GM19463 (cell line): ENCODE data around the gene ANKS1B.
"Not testable (repeated sequence)": the region's sequence is repeated elsewhere in the genome, so short reads cannot be mapped to it uniquely, and the experiment has no call there.

Experiments
- ATAC-seq: cut with Tn5 transposase; IDR thresholded peaks from one replicate; pipeline ENCODE4 v1.9.1; 2021; ENCODE audit warnings: mild to moderate bottlenecking, moderate library complexity; ENCODE audit not compliant: unreplicated experiment

Gene ANKS1B

GRCh38 chr12:99389751-99390150 lies 595.0 kb downstream of the ANKS1B start:
- ATAC-seq: no peak

DNA sequence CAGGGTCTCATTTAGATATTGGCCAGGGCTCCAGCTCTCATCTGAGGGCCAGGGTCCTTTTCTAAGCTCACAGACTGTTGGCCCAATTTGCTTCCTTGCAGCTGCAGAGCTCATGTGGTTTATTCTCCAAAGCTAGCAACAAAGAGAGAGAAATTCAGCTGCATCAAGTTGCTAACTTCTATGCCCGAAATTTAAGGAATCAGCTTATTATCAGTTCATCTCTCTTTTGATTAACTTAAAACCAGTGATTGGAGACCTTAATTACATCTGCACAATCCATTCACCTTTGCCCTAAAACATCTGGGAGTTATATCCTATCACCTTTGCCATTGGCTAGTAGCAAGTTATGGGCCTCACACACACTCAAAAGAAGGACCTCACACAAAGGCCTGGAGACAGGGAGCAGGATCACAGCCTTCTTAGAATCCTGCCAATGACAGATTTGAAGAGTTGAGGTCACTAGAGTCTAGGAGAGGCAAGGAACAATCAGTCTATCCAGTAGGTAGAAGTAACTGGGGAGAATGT lies 596.0 kb downstream of the ANKS1B start:
- no peak for ATAC-seq

GRCh38 chr12:99387661-99388060 lies 597.1 kb downstream of the ANKS1B start:
- no peak for ATAC-seq

- ATAC-seq: no peak
These were observed 597.8 kb downstream of the ANKS1B start for GRCh38 chr12:99386907-99387306.

DNA sequence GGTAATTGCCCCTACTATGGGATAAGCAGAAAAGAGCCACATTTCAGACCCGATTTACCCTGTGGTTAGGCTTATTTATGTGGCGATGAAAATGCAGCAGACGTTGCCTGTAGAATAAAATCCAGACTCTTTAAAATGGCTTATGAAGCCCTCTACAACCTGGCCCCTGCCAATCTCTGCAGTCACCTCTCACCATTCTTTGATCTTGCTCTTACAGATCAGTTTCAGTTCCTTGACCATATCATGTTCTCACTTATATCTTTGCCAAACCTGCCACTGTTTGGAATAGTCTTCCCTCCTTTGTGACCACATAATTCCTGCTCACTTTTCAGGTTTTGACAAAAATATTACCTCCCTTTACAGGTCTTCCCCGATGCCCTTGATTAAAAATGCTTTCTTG lies 601.5 kb downstream of the ANKS1B start:
- ATAC-seq: no peak

GRCh38 chr12:99381992-99382391 lies 602.7 kb downstream of the ANKS1B start:
- peak; percentile 93 for ATAC-seq

GRCh38 chr12:99380701-99381100 lies 604.0 kb downstream of the ANKS1B start:
- no peak for ATAC-seq

DNA sequence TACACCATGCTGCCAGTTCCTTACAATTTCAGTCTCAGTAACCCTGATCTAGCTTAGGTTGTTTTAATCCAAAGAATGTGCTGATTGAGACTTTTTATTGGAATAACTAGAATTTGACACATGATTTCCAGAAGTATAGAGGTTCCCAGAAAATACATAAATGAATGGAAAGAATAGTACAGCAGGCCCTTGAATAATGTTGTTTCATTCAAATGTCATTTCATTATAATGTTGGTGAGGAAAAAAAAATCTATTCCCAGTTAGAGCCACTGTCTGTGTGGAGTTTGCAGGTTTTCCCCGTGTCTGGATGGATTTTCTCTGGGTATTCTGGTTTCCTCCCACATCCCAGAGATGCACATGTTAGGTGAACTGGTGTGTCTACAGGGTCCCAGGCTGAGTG lies 610.7 kb downstream of the ANKS1B start:
- ATAC-seq: no peak

GRCh38 chr12:99372257-99372920 lies 612.3 kb downstream of the ANKS1B start:
- no peak for ATAC-seq

GRCh38 chr12:99370421-99371138 lies 614.2 kb downstream of the ANKS1B start:
- no peak for ATAC-seq

GRCh38 chr12:99367181-99367580 lies 617.6 kb downstream of the ANKS1B start:
- no peak for ATAC-seq

GRCh38 chr12:99352269-99352668 lies 632.5 kb downstream of the ANKS1B start:
- no peak for ATAC-seq

- ATAC-seq: no peak
These were observed 640.8 kb downstream of the ANKS1B start for GRCh38 chr12:99343960-99344359.

DNA sequence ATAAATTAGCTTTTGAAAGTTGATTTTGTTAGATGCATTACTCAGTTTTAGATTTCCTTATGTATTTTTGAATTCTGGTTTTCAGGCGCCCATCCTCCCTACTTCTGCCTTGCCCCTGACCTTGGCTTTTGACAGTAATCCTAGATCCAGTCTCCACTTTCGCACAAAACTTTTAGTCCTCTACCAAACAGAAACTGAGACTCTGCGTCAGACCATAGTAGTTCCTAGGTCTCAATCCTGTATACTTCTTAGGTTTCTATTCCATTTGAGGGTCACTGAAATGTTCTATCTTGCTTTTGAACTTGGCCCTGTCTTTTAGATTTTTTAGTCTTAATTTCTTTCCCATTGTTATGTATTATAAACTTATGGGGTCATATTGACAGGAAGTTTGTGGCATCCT lies 645.1 kb downstream of the ANKS1B start:
- no peak for ATAC-seq

DNA sequence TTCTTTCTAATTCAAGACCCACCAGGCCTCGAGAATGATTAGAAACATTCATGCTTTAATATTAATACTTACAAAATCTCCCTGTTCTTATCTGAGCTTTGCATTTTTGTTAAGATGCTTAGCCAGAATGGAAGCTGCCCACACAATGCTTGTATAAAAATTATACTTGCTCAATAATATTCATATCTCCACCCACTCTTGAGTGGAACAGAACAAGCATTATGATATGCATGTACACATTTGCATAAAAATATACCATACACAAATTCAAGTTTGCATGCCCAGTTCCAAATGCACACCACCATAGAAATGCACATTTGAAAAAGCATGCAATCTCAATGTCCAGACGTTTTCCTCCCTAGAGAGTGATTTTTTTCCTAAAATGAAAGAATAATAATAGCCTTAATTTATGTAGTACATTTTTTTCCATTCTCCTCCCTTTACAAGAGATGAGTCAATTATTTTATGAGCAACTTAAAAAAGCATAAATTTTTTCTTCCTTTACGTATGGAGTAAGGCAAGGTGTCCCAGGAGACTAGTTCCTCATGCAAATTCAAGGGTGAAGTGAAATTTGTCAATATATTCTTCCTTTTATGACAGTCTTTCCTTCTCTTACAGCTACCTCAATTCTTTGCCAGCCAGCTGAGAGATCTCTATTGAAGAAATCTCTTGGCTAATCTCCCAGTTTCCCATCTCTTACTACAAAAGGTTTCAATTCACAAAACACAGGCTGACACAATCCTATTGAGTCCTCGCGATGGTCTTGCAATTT lies 650.3 kb downstream of the ANKS1B start:
- ATAC-seq: no peak

- no peak for ATAC-seq
These were observed 651.7 kb downstream of the ANKS1B start for GRCh38 chr12:99332936-99333591.

DNA sequence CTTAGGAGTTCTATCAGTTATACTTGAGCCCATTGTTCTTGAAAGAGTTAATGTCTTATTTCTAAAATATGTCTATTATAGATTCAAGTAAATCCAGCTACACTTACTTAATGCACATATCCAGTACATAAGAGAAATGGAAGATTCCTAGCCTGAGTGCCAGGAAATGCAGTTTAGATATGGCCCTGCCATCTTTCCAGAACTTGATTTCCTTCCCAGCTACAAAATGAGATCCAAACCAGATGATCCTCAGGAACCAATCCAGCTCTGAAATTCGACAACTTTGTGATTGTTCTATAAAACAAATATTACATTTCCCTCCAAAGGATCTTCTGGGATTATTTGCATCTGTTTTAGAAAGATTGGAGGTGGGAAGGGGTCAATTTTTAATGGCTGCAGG lies 654.5 kb downstream of the ANKS1B start:
- no peak for ATAC-seq

GRCh38 chr12:99321210-99321609 lies 663.5 kb downstream of the ANKS1B start:
- not testable (repeated sequence) for ATAC-seq

GRCh38 chr12:99311373-99311772 lies 673.4 kb downstream of the ANKS1B start:
- ATAC-seq: no peak

GRCh38 chr12:99309812-99310211 lies 674.9 kb downstream of the ANKS1B start:
- ATAC-seq: no peak

GRCh38 chr12:99302874-99303273 lies 681.9 kb downstream of the ANKS1B start:
- ATAC-seq: no peak
